ENCODE results near the gene SMAGP.
"Not testable (repeated sequence)": the region's sequence is repeated elsewhere in the genome, so short reads cannot be mapped to it uniquely, and the experiment has no call there.

The SMAGP gene

GRCh38 chr12:51222461-51222860 lies 47.8 kb downstream of the SMAGP start:
- no peak for FAIRE-seq

GRCh38 chr12:51219857-51220256 lies 50.4 kb downstream of the SMAGP start:
- FAIRE-seq, result not testable (repeated sequence)

GRCh38 chr12:51219322-51219721 lies 50.9 kb downstream of the SMAGP start:
- no peak for FAIRE-seq

DNA sequence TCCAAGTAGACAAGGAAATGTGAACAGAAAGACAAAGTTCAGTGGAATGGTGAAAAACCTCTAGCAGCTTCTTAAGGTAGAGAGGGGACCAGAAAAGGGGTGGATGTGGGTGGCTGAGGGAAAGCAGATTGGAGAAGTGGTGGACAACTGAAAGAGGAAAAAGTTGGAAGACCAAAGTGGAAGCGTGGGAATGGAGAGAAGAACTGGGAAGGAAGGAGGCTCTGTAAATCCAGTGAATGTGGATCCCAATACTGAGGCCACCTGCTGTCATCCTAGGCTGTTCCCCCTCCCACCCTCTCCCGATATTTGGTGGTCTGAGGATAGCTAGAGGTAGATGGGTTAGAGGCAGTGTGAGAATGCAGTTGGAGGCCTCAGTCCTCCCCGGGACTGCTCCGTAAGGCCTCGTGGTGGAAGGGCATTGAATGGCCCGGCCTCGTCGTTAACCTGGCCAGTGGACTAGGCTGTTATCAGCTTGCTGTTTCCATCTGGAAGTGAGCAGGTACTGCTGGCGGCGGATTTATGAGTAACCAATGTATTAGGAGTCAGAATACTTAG lies 51.5 kb downstream of the SMAGP start:
- no peak for FAIRE-seq

- FAIRE-seq, result no peak
Measured at GRCh38 chr12:51217968-51218606, 52.1 kb downstream of the SMAGP start, which contains the start of gene POU6F1. Gene POU6F1 (minus strand): TSS chr12:51218062. CDS start chr12:51206836, 11,226 bp downstream.

- no peak for FAIRE-seq
Measured at GRCh38 chr12:51217133-51217967, 52.9 kb downstream of the SMAGP start.

GRCh38 chr12:51216642-51217041 lies 53.6 kb downstream of the SMAGP start:
- no peak for FAIRE-seq

GRCh38 chr12:51214895-51215294 lies 55.3 kb downstream of the SMAGP start:
- FAIRE-seq, result no peak

- no peak for FAIRE-seq
Measured at GRCh38 chr12:51210690-51211395, 59.4 kb downstream of the SMAGP start.

GRCh38 chr12:51209259-51209658 lies 61.0 kb downstream of the SMAGP start:
- FAIRE-seq, result no peak

DNA sequence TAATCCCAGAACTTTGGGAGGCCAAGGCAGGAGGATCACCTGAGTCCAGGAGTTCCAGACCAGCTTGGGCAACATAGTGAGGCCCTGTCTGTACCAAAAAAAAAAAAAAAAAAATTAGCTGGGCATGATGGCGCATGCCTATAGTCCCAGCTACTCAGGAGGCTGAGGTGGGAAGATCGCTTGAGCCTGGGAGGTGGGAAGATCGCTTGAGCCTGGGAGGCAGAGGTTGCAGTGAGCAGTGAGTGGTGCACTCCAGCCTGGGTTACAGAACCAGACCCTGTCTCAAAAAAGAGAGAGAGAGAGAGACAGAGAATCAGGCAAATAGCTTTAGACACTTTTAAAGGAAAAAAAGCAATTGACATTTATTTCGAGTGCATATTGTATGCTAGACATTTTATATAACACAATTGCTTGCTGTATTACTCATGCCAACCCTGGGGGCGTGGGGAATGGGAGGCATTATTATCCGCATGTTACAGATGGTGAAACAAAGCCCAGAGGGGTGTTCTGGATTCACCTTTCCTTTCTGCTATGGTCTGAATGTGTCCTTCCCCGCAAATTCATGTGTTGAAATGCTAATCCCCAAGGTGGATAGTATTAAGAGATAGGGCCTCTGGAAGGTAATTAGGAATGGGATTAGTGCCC lies 62.1 kb downstream of the SMAGP start:
- no peak for FAIRE-seq

GRCh38 chr12:51205350-51205749 lies 64.9 kb downstream of the SMAGP start:
- no peak for FAIRE-seq

DNA sequence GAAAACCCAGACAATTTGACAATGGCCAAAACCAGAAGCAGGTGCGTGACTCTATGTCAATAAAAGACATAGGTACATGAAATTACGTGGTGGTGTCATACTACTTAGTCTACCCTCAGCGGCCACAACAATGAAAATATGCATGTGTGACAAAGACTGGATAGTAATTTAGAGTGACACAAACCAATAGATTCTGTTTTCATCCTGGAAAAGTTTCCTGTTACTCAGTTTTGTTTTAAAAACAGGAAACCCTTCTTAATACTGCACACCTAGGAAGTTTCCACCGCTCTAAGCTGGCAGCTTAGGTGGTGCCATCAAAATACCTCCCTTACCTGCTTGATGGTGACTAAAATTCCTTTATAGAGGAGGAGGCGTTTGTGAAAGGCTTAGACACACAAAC lies 67.5 kb downstream of the SMAGP start:
- no peak for FAIRE-seq

DNA sequence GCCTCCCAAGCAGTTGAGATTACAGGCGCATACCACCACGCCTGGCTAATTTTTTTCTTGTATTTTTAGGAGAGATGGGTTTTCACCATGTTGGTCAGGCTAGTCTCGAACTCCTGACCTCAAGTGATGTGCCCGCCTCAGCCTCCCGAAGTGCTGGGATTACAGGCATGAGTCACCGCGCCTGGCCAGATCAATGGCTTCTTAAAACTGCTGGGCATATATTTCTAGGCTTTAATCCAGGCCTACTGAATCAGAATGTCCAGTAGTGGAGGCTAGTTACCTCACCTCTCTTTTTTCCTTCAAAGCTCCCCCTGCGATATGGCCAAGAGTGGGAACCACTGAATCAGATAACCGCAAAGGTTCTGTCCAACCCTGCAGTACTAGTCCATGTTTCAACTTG lies 69.4 kb downstream of the SMAGP start:
- FAIRE-seq, result no peak

DNA sequence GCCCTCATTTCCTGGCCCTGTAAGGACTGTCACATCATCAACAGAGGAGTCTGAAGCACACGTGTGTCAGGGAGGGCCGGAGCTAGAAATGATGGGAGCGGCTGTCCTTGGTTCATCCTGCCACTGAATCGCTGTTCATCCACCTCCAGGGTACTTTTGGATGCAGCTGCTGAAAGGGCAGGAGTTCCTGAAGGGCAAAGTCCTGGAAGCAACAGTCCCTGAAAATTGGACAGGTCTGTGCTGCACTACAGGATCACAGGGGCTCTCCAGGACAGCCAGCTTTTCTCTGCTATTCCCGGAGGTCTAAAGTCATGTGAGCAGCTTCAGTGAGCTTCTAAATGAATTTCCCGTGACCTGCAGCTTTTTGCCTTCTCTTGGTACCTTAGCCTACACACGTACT lies 70.1 kb downstream of the SMAGP start:
- no peak for FAIRE-seq

DNA sequence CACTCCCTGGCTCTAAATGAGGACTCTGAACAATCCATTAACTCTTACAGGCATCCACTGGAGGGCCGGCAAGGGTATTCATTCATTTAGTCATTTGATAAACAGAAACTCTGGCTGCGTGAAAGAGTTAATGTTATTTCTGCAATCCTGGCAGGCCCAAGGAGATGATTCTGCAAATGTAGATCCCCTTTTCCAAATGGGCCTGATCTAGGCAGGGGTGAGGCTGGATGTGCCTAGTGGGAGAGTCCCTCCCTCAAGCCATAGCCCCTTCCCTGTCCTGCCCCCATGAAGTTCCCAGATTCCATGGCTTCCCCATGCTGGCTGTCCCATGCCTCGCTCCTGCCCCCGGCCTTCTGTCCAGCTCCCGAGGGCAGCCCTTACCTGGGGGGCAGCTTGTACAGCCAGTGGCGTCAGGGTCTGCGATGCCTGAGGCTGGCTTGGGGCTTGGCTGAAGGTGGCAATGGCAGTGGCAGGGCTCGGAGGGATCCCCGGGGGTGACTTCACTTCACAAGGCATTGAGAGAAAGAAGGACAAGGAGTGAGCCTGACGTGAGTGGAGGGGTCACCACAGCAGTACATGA lies 70.8 kb downstream of the SMAGP start:
- no peak for FAIRE-seq

- no peak for FAIRE-seq
Measured at GRCh38 chr12:51198568-51199365, 71.4 kb downstream of the SMAGP start.

DNA sequence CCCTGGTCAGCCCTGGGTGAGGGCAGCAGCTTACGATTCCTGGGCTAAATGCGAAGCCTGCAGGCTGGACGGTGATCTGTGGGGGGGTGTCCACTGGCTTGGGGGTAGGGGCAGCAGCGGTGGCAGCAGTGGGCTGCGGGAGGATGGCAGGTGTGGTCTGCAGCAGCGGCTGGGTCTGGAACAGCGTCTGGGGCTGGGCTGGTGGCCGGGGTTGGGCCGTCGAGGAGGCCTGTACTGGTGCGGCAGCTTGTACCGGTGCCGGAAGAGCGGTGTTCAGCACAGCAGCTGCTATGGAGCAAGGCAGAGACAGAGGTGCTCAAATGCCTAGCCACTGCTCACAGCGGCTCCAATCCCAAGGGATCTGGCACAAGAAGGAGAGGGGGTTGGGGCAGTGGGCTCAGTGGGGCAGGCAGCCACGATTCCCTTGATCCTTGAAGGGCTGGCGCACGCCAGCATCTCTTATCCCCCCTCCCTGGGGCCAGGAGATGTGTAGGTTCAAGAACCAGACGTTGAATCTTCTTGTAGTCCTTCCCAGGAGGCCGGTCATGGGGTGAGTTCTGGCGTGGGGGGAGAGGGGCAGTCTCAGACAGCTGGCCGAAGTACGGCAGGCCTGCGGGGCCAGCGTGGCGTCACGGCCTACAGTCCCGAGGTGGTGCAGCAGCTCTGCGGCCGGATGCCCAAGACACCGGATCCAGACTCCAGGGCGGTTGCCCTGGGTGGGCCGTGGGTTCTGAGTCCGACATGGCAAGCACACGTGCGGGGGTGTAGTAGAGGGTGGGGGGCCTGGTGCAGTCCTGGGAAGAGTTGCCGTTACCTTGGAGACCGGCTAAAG lies 72.3 kb downstream of the SMAGP start:
- no peak for FAIRE-seq

DNA sequence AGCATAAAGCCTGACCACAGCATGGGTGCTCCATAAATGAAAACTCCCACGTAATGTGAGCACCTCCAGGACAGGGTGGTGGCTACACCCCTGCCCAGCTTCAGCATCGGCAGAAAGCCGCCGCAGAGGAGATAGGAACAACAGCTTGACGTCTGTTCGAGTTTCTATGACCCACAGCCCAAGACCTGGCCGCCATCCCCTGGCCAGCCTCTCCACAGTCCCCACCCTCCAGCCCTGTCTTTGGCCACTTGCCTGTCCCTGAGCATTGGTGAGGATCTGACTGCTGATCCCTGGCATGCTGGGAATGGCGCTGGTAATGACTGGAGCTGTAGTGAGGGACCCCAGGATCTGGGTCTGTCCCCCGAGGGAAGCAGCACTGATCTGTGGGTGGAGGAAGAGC lies 73.7 kb downstream of the SMAGP start:
- FAIRE-seq, result no peak

GRCh38 chr12:51195841-51196240 lies 74.4 kb downstream of the SMAGP start:
- no peak for FAIRE-seq

Data from TTC549 (cell line).